ENCODE measurements around the gene FPR1. TPM values are rescaled to one million over a fixed set of nuclear protein-coding genes. Genes with fewer than 3 reads are reported as not detected.
A peak's percentile ranks its signal among the peaks of the same experiment; 100 is the strongest.
"Not testable (repeated sequence)": the region's sequence is repeated elsewhere in the genome, so short reads cannot be mapped to it uniquely, and the experiment has no call there.

Gene FPR1
- total RNA-seq, 3 donors from 2014 or later (not counting 1 experiment from before 2014, with no cell fraction given), result 3.4 to 20.2 (median 6.4) TPM

- TF ChIP-seq CTCF (IDR thresholded peaks at IDR 0.05), result peak; percentile 60
- WGBS (ENCODE audit: insufficient coverage), result 41% methylated on average over 23 of the region's 23 CpGs
Observed at GRCh38 chr19:51777570-51778462, 26.1 kb upstream of the FPR1 start.

GRCh38 chr19:51776561-51776960 lies 24.9 kb upstream of the FPR1 start:
- 91% methylated on average over 1 of the region's 1 CpG for WGBS (ENCODE audit: insufficient coverage)

More at GRCh38 chr19:51777570-51778462, 26.1 kb upstream of the FPR1 start:
- H3K36me3 Mint-ChIP-seq, result no peaks in the 10 kb centered on the region
- intact Hi-C loops (cut with micrococcal nuclease), result loop anchor here (5.0 kb wide), 1 partner anchor 459 kb away; no protein-coding TSS in a partner anchor
- no peak overlapping the region for H3K27ac Mint-ChIP-seq
- Histone ChIP-seq H3K4me1 (ENCODE audit: control insufficient read depth, insufficient read depth, low read length) (no peaks in the 10 kb centered on the region), H3K27me3 (ENCODE audit: control insufficient read depth, insufficient read depth, low read length) (no peaks in the 10 kb centered on the region), H3K36me3 (ENCODE audit: control insufficient read depth, insufficient read depth, low read length) (no peaks in the 10 kb centered on the region), H3K9me3 (ENCODE audit: control insufficient read depth, insufficient read depth, low read length) (no peaks in the 10 kb centered on the region), H3K27ac (ENCODE audit: low read length) (no peak overlapping the region), H3K4me3 (ENCODE audit: low read length) (no peak overlapping the region)
- DNase-seq, result peak in 1 of 2 donors; percentile 79
- peaks cover 5% of the 10 kb centered on the region in 2 donors for H3K4me1 Mint-ChIP-seq
- H3K9me3 Mint-ChIP-seq, result peaks cover 2 to 5% of the 10 kb centered on the region in 2 donors
- no peak overlapping the region for H3K4me3 Mint-ChIP-seq
- ATAC-seq, result peak; percentile 29 to 71 (median 67)
- peaks cover 28 to 50% of the 10 kb centered on the region in 2 donors for H3K27me3 Mint-ChIP-seq (ENCODE audit: low read depth in 2 of 2)

GRCh38 chr19:51772977-51773376 lies 21.3 kb upstream of the FPR1 start:
- Histone ChIP-seq H3K27ac (ENCODE audit: low read length) (no peak overlapping the region), H3K36me3 (ENCODE audit: control insufficient read depth, insufficient read depth, low read length) (no peaks in the 10 kb centered on the region), H3K4me3 (ENCODE audit: low read length) (no peak overlapping the region), H3K9me3 (ENCODE audit: control insufficient read depth, insufficient read depth, low read length) (no peaks in the 10 kb centered on the region), H3K27me3 (ENCODE audit: control insufficient read depth, insufficient read depth, low read length) (no peaks in the 10 kb centered on the region), H3K4me1 (ENCODE audit: control insufficient read depth, insufficient read depth, low read length) (no peaks in the 10 kb centered on the region)
- H3K27me3 Mint-ChIP-seq (ENCODE audit: low read depth in 2 of 2), result peaks cover 32 to 50% of the 10 kb centered on the region in 2 donors
- no peak overlapping the region for H3K4me3 Mint-ChIP-seq
- WGBS (ENCODE audit: insufficient coverage), result 58% methylated on average over 1 of the region's 6 CpGs
- H3K27ac Mint-ChIP-seq, result no peak overlapping the region
- H3K4me1 Mint-ChIP-seq, result peaks cover 2 to 7% of the 10 kb centered on the region in 2 donors
- TF ChIP-seq CTCF (IDR thresholded peaks at IDR 0.05), result no peak
- DNase-seq (no peak), ATAC-seq (no peak)
- intact Hi-C loops (cut with micrococcal nuclease), result no loop called here
- no peaks in the 10 kb centered on the region for H3K36me3 Mint-ChIP-seq
- peaks cover 2 to 5% of the 10 kb centered on the region in 2 donors for H3K9me3 Mint-ChIP-seq

More at GRCh38 chr19:51776561-51776960, 24.9 kb upstream of the FPR1 start:
- H3K4me1 Mint-ChIP-seq; H3K4me1 ChIP-seq (ENCODE audit: control insufficient read depth, insufficient read depth, low read length); H3K9me3 Mint-ChIP-seq; ATAC-seq; H3K27ac Mint-ChIP-seq; H3K27me3 ChIP-seq (ENCODE audit: control insufficient read depth, insufficient read depth, low read length); H3K4me3 Mint-ChIP-seq; H3K27ac ChIP-seq (ENCODE audit: low read length); DNase-seq; H3K36me3 ChIP-seq (ENCODE audit: control insufficient read depth, insufficient read depth, low read length); H3K36me3 Mint-ChIP-seq; H3K4me3 ChIP-seq (ENCODE audit: low read length); H3K9me3 ChIP-seq (ENCODE audit: control insufficient read depth, insufficient read depth, low read length): not testable (repeated sequence)
- intact Hi-C loops (cut with micrococcal nuclease), result loop anchor here (5.0 kb wide), 1 partner anchor 461 kb away; no protein-coding TSS in a partner anchor
- peaks cover 26 to 56% of the 10 kb centered on the region in 2 donors for H3K27me3 Mint-ChIP-seq (ENCODE audit: low read depth in 2 of 2)

- no peak overlapping the region for H3K4me3 Mint-ChIP-seq
- ATAC-seq (peak in 1 of 3 donors; percentile 90), DNase-seq (no peak)
- Histone ChIP-seq H3K4me1 (ENCODE audit: control insufficient read depth, insufficient read depth, low read length) (no peaks in the 10 kb centered on the region), H3K9me3 (ENCODE audit: control insufficient read depth, insufficient read depth, low read length) (no peaks in the 10 kb centered on the region), H3K36me3 (ENCODE audit: control insufficient read depth, insufficient read depth, low read length) (no peaks in the 10 kb centered on the region), H3K4me3 (ENCODE audit: low read length) (no peak overlapping the region), H3K27ac (ENCODE audit: low read length) (no peak overlapping the region), H3K27me3 (ENCODE audit: control insufficient read depth, insufficient read depth, low read length) (no peaks in the 10 kb centered on the region)
- H3K36me3 Mint-ChIP-seq, result no peaks in the 10 kb centered on the region
- intact Hi-C loops (cut with micrococcal nuclease), result no loop called here
- 3% methylated on average over 10 of the region's 10 CpGs for WGBS (ENCODE audit: insufficient coverage)
- peaks cover 0 to 5% of the 10 kb centered on the region in 2 donors for H3K4me1 Mint-ChIP-seq
- TF ChIP-seq CTCF (IDR thresholded peaks at IDR 0.05), result no peak
- peaks cover 26 to 43% of the 10 kb centered on the region in 2 donors for H3K27me3 Mint-ChIP-seq (ENCODE audit: low read depth in 2 of 2)
- H3K9me3 Mint-ChIP-seq, result peaks cover under 1 to 3% of the 10 kb centered on the region in 2 donors
- H3K27ac Mint-ChIP-seq, result no peak overlapping the region
Observed at GRCh38 chr19:51771376-51772130, 19.9 kb upstream of the FPR1 start.

All from natural killer cell (primary cell).